ENCODE data around the gene LCN12. TPM values are rescaled to one million over a fixed set of nuclear protein-coding genes. Genes with fewer than 3 reads are reported as not detected.
"Not testable (repeated sequence)": the region's sequence is repeated elsewhere in the genome, so short reads cannot be mapped to it uniquely, and the experiment has no call there.

The LCN12 gene
- total RNA-seq, 1 experiment from 2014 or later = not detected

- peaks cover 36% of the 10 kb centered on the region for H3K4me1 ChIP-seq (replicated peaks)
- H3K27ac ChIP-seq = no peak overlapping the region
- peaks cover 13% of the 10 kb centered on the region for H3K9me3 ChIP-seq (replicated peaks)
- H3K4me3 ChIP-seq = no peak overlapping the region
- DNase-seq (ENCODE audit: low read depth in 1 of 2, low spot score in 2 of 2) = no peak
- H3K36me3 ChIP-seq = no peaks in the 10 kb centered on the region
- H3K27me3 ChIP-seq (replicated peaks) = no peaks in the 10 kb centered on the region
These were observed 43.3 kb downstream of the LCN12 start for GRCh38 chr9:136995362-136995761.

- peaks cover 8% of the 10 kb centered on the region for H3K9me3 ChIP-seq (replicated peaks)
- no peak overlapping the region for H3K27ac ChIP-seq
- H3K27me3 ChIP-seq (replicated peaks) = no peaks in the 10 kb centered on the region
- H3K4me3 ChIP-seq = no peak overlapping the region
- H3K36me3 ChIP-seq = no peaks in the 10 kb centered on the region
- no peak for DNase-seq (ENCODE audit: low read depth in 1 of 2, low spot score in 2 of 2)
- peaks cover 36% of the 10 kb centered on the region for H3K4me1 ChIP-seq (replicated peaks)
These were observed 43.8 kb downstream of the LCN12 start for GRCh38 chr9:136995772-136996311.

- Histone ChIP-seq H3K4me1 (replicated peaks) (peaks cover 36% of the 10 kb centered on the region), H3K36me3 (no peaks in the 10 kb centered on the region), H3K27ac (no peak within 1 kb of the TSS), H3K27me3 (replicated peaks) (no peaks in the 10 kb centered on the region), H3K4me3 (no peak within 1 kb of the TSS), H3K9me3 (replicated peaks) (peaks cover under 1% of the 10 kb centered on the region; the same call in 1 of the 2 replicates)
- no peak for DNase-seq (ENCODE audit: low read depth in 1 of 2, low spot score in 2 of 2)
These were observed 44.6 kb downstream of the LCN12 start, which contains the start of gene CLIC3 for GRCh38 chr9:136996361-136997292. Gene CLIC3, minus strand, starts transcription at chr9:136996568. Its CDS starts 25 bp downstream, at chr9:136996543.

GRCh38 chr9:136997371-136997770, 45.3 kb downstream of the LCN12 start:
- no peaks in the 10 kb centered on the region for H3K36me3 ChIP-seq
- DNase-seq (ENCODE audit: low read depth in 1 of 2, low spot score in 2 of 2) = no peak
- no peak overlapping the region for H3K4me3 ChIP-seq
- no peaks in the 10 kb centered on the region for H3K27me3 ChIP-seq (replicated peaks)
- H3K27ac ChIP-seq = no peak overlapping the region
- H3K9me3 ChIP-seq (replicated peaks) = no peaks in the 10 kb centered on the region
- peaks cover 35% of the 10 kb centered on the region for H3K4me1 ChIP-seq (replicated peaks)

- H3K27ac ChIP-seq = no peak overlapping the region
- H3K4me3 ChIP-seq = no peak overlapping the region
- H3K27me3 ChIP-seq (replicated peaks) = no peaks in the 10 kb centered on the region
- no peaks in the 10 kb centered on the region for H3K36me3 ChIP-seq
- peaks cover 30% of the 10 kb centered on the region for H3K4me1 ChIP-seq (replicated peaks)
- DNase-seq (ENCODE audit: low read depth in 1 of 2, low spot score in 2 of 2) = no peak
- no peaks in the 10 kb centered on the region for H3K9me3 ChIP-seq (replicated peaks)
These were observed 45.8 kb downstream of the LCN12 start for GRCh38 chr9:136997830-136998234.

GRCh38 chr9:137000177-137000930, 48.3 kb downstream of the LCN12 start:
- Histone ChIP-seq H3K4me1 (replicated peaks) (peaks cover 26% of the 10 kb centered on the region), H3K36me3 (no peaks in the 10 kb centered on the region), H3K9me3 (replicated peaks) (no peaks in the 10 kb centered on the region), H3K4me3 (no peak overlapping the region), H3K27ac (no peak overlapping the region), H3K27me3 (replicated peaks) (no peaks in the 10 kb centered on the region)
- no peak for DNase-seq (ENCODE audit: low read depth in 1 of 2, low spot score in 2 of 2)

- Histone ChIP-seq H3K4me1 (replicated peaks) (peaks cover 13% of the 10 kb centered on the region), H3K9me3 (replicated peaks) (no peaks in the 10 kb centered on the region), H3K36me3 (no peaks in the 10 kb centered on the region), H3K27me3 (replicated peaks) (no peaks in the 10 kb centered on the region), H3K27ac (no peak overlapping the region), H3K4me3 (no peak overlapping the region)
- DNase-seq (ENCODE audit: low read depth in 1 of 2, low spot score in 2 of 2) = no peak
These were observed 50.0 kb downstream of the LCN12 start for GRCh38 chr9:137001857-137002645.

GRCh38 chr9:137002646-137003041, 50.6 kb downstream of the LCN12 start:
- Histone ChIP-seq H3K27ac (no peak overlapping the region), H3K36me3 (no peaks in the 10 kb centered on the region)

GRCh38 chr9:137004285-137004684, 52.2 kb downstream of the LCN12 start:
- H3K4me3 ChIP-seq; H3K9me3 ChIP-seq (replicated peaks); H3K27me3 ChIP-seq (replicated peaks); H3K27ac ChIP-seq; H3K36me3 ChIP-seq; DNase-seq (ENCODE audit: low read depth in 1 of 2, low spot score in 2 of 2): not testable (repeated sequence)
- peaks cover 14% of the 10 kb centered on the region for H3K4me1 ChIP-seq (replicated peaks)

More at GRCh38 chr9:137002646-137003041, 50.6 kb downstream of the LCN12 start:
- no peak for DNase-seq (ENCODE audit: low read depth in 1 of 2, low spot score in 2 of 2)
- Histone ChIP-seq H3K27me3 (replicated peaks) (no peaks in the 10 kb centered on the region; the same call in 1 of the 2 replicates), H3K9me3 (replicated peaks) (no peaks in the 10 kb centered on the region), H3K4me1 (replicated peaks) (peaks cover 18% of the 10 kb centered on the region), H3K4me3 (no peak overlapping the region)

Other genes with a start within 250 kb of the LCN12 start
- not detected in 2 replicates for gene DIPK1B, start 239.7 kb upstream of the LCN12 start, total RNA-seq (2014; rRNA removed; shearing (Covaris generic))
- gene LCN10, start 209.3 kb upstream of the LCN12 start, total RNA-seq (2014; rRNA removed; shearing (Covaris generic)) = not detected in 2 replicates
- gene LCN6, start 203.7 kb upstream of the LCN12 start, total RNA-seq (2014; rRNA removed; shearing (Covaris generic)) = not detected in 2 replicates
- gene LCN8, start 194.0 kb upstream of the LCN12 start, total RNA-seq (2014; rRNA removed; shearing (Covaris generic)) = not detected in 2 replicates
- not detected in 2 replicates for gene LCN15, start 187.8 kb upstream of the LCN12 start, total RNA-seq (2014; rRNA removed; shearing (Covaris generic))
- 33.5 and 44.6 TPM in 2 replicates for gene TMEM141, start 160.9 kb upstream of the LCN12 start, total RNA-seq (2014; rRNA removed; shearing (Covaris generic))
- gene CCDC183, start 155.9 kb upstream of the LCN12 start, total RNA-seq (2014; rRNA removed; shearing (Covaris generic)) = 0.16 TPM in 1 of 2 replicates, not detected in the other
- 57.5 and 97.2 TPM in 2 replicates for gene RABL6, start 144.3 kb upstream of the LCN12 start, total RNA-seq (2014; rRNA removed; shearing (Covaris generic))
- 0.11 and 0.16 TPM in 2 replicates for gene AJM1, start 109.8 kb upstream of the LCN12 start, total RNA-seq (2014; rRNA removed; shearing (Covaris generic))
- gene PHPT1, start 102.9 kb upstream of the LCN12 start, total RNA-seq (2014; rRNA removed; shearing (Covaris generic)) = 64.1 and 70.5 TPM in 2 replicates
- gene MAMDC4, start 99.9 kb upstream of the LCN12 start, total RNA-seq (2014; rRNA removed; shearing (Covaris generic)) = 0.42 and 1.0 TPM in 2 replicates
- gene EDF1, start 86.0 kb upstream of the LCN12 start, total RNA-seq (2014; rRNA removed; shearing (Covaris generic)) = 266 and 387 TPM in 2 replicates
- 11.3 and 17.1 TPM in 2 replicates for gene TRAF2, start 65.8 kb upstream of the LCN12 start, total RNA-seq (2014; rRNA removed; shearing (Covaris generic))
- gene FBXW5, start 7.5 kb upstream of the LCN12 start, total RNA-seq (2014; rRNA removed; shearing (Covaris generic)) = 89.0 and 93.8 TPM in 2 replicates
- gene C8G, start 7.0 kb upstream of the LCN12 start, total RNA-seq (2014; rRNA removed; shearing (Covaris generic)) = not detected in 2 replicates
- not detected in 2 replicates for gene PTGDS, start 25.2 kb downstream of the LCN12 start, total RNA-seq (2014; rRNA removed; shearing (Covaris generic))
- not detected in 2 replicates for gene LCNL1, start 30.7 kb downstream of the LCN12 start, total RNA-seq (2014; rRNA removed; shearing (Covaris generic))
- gene PAXX, start 40.1 kb downstream of the LCN12 start, total RNA-seq (2014; rRNA removed; shearing (Covaris generic)) = 14.5 and 15.1 TPM in 2 replicates
- 0.89 TPM in 1 of 2 replicates, not detected in the other for gene CLIC3, start 44.3 kb downstream of the LCN12 start, total RNA-seq (2014; rRNA removed; shearing (Covaris generic))
- 0.81 and 1.3 TPM in 2 replicates for gene ABCA2, start 76.0 kb downstream of the LCN12 start, total RNA-seq (2014; rRNA removed; shearing (Covaris generic))
- gene FUT7, start 79.8 kb downstream of the LCN12 start, total RNA-seq (2014; rRNA removed; shearing (Covaris generic)) = not detected in 2 replicates
- not detected in 2 replicates for gene NPDC1, start 93.9 kb downstream of the LCN12 start, total RNA-seq (2014; rRNA removed; shearing (Covaris generic))
- not detected in 2 replicates for gene ENTPD2, start 101.8 kb downstream of the LCN12 start, total RNA-seq (2014; rRNA removed; shearing (Covaris generic))
- 21.5 and 24.9 TPM in 2 replicates for gene SAPCD2, start 118.3 kb downstream of the LCN12 start, total RNA-seq (2014; rRNA removed; shearing (Covaris generic))
- 3.4 and 5.6 TPM in 2 replicates for gene UAP1L1, start 125.2 kb downstream of the LCN12 start, total RNA-seq (2014; rRNA removed; shearing (Covaris generic))
- gene MAN1B1, start 134.7 kb downstream of the LCN12 start, total RNA-seq (2014; rRNA removed; shearing (Covaris generic)) = 51.8 and 64.4 TPM in 2 replicates
- gene DPP7, start 162.5 kb downstream of the LCN12 start, total RNA-seq (2014; rRNA removed; shearing (Covaris generic)) = 5.1 and 6.4 TPM in 2 replicates
- not detected in 2 replicates for gene GRIN1, start 186.9 kb downstream of the LCN12 start, total RNA-seq (2014; rRNA removed; shearing (Covaris generic))
- gene LRRC26, start 217.8 kb downstream of the LCN12 start, total RNA-seq (2014; rRNA removed; shearing (Covaris generic)) = not detected in 2 replicates
- not detected in 2 replicates for gene TMEM210, start 219.8 kb downstream of the LCN12 start, total RNA-seq (2014; rRNA removed; shearing (Covaris generic))
- gene ANAPC2, start 236.3 kb downstream of the LCN12 start, total RNA-seq (2014; rRNA removed; shearing (Covaris generic)) = 11.7 and 13.7 TPM in 2 replicates
- 94.2 and 177 TPM in 2 replicates for gene SSNA1, start 236.4 kb downstream of the LCN12 start, total RNA-seq (2014; rRNA removed; shearing (Covaris generic))
- gene TPRN, start 248.5 kb downstream of the LCN12 start, total RNA-seq (2014; rRNA removed; shearing (Covaris generic)) = 6.0 and 6.1 TPM in 2 replicates